ENCODE measurements around the gene RAE1.

DNA sequence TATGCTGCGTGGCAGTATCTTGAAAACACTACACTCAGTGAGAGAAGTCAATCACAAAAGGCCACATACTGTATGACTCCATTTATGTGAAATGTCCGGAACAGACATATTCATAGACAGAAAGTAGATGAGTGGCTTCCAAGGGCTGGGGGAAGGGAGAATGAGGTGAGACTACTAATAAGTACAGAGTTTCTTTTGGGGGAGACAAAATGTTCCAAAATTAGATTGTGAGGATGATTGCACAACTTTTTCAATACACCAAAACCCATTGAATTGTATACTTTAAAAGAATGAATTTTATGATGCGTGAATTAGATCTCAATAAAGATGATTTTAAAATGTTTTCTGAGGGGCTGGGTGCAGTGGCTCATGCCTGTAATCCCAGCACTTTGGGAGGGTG is 30.7 kb upstream of the RAE1 start:
- TF ChIP-seq, protein P1, sequence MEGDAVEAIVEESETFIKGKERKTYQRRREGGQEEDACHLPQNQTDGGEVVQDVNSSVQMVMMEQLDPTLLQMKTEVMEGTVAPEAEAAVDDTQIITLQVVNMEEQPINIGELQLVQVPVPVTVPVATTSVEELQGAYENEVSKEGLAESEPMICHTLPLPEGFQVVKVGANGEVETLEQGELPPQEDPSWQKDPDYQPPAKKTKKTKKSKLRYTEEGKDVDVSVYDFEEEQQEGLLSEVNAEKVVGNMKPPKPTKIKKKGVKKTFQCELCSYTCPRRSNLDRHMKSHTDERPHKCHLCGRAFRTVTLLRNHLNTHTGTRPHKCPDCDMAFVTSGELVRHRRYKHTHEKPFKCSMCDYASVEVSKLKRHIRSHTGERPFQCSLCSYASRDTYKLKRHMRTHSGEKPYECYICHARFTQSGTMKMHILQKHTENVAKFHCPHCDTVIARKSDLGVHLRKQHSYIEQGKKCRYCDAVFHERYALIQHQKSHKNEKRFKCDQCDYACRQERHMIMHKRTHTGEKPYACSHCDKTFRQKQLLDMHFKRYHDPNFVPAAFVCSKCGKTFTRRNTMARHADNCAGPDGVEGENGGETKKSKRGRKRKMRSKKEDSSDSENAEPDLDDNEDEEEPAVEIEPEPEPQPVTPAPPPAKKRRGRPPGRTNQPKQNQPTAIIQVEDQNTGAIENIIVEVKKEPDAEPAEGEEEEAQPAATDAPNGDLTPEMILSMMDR (IDR thresholded peaks at IDR 0.05; ENCODE audit: extremely low read depth in 1 of 2, insufficient read depth in 1 of 2, low read depth in 1 of 2, low read length in 2 of 2) = no peak
- no peak for TF ChIP-seq POLR2A (IDR thresholded peaks at IDR 0.05; ENCODE audit: low read depth, low read length)
- TF ChIP-seq POLR2AphosphoS5 (IDR thresholded peaks at IDR 0.05; ENCODE audit: insufficient read depth, low read depth, low read length) = no peak
